Kidney epithelial cell (primary cell): ENCODE results near the gene SHC3. TPM values are rescaled to one million over a fixed set of nuclear protein-coding genes. Genes with fewer than 3 reads are reported as not detected.

Experiments used
- DNase-seq: peaks from one replicate; pipeline ENCODE4 v3.0.0-alpha.2; 2010; ENCODE audit warnings: low read depth
- H3K27me3 ChIP-seq: 2 replicates; pipeline ENCODE4 v1.6.0; 2011; ENCODE audit warnings: low read length; ENCODE audit not compliant: control insufficient read depth, insufficient read depth
- H3K36me3 ChIP-seq: 2 replicates; pipeline ENCODE4 v1.5.1; 2011; ENCODE audit warnings: low read length; ENCODE audit not compliant: control insufficient read depth, insufficient read depth
- H3K4me3 ChIP-seq: 2 replicates; pipeline ENCODE4 v1.5.1; 2011; ENCODE audit warnings: low read depth, mild to moderate bottlenecking, control low read depth, low read length
- total RNA-seq: library from RNA; depleted of rRNA; stranded (reverse); fragments of >200 nt; gene quantifications from 2 replicates; pipeline ENCODE4 v1.2.3, GENCODE V29; 2015
- TF ChIP-seq, protein P1 (sequence below): IDR thresholded peaks from 2 replicates; pipeline ENCODE4 v1.5.1; 2011; ENCODE audit warnings: mild to moderate bottlenecking, moderate library complexity, low read length, control low read depth, inconsistent platforms; ENCODE audit not compliant: insufficient read depth, poor library complexity, severe bottlenecking

The SHC3 gene, protein sequence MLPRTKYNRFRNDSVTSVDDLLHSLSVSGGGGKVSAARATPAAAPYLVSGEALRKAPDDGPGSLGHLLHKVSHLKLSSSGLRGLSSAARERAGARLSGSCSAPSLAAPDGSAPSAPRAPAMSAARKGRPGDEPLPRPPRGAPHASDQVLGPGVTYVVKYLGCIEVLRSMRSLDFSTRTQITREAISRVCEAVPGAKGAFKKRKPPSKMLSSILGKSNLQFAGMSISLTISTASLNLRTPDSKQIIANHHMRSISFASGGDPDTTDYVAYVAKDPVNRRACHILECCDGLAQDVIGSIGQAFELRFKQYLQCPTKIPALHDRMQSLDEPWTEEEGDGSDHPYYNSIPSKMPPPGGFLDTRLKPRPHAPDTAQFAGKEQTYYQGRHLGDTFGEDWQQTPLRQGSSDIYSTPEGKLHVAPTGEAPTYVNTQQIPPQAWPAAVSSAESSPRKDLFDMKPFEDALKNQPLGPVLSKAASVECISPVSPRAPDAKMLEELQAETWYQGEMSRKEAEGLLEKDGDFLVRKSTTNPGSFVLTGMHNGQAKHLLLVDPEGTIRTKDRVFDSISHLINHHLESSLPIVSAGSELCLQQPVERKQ
- 2.9 and 5.1 TPM in 2 replicates for total RNA-seq

DNA sequence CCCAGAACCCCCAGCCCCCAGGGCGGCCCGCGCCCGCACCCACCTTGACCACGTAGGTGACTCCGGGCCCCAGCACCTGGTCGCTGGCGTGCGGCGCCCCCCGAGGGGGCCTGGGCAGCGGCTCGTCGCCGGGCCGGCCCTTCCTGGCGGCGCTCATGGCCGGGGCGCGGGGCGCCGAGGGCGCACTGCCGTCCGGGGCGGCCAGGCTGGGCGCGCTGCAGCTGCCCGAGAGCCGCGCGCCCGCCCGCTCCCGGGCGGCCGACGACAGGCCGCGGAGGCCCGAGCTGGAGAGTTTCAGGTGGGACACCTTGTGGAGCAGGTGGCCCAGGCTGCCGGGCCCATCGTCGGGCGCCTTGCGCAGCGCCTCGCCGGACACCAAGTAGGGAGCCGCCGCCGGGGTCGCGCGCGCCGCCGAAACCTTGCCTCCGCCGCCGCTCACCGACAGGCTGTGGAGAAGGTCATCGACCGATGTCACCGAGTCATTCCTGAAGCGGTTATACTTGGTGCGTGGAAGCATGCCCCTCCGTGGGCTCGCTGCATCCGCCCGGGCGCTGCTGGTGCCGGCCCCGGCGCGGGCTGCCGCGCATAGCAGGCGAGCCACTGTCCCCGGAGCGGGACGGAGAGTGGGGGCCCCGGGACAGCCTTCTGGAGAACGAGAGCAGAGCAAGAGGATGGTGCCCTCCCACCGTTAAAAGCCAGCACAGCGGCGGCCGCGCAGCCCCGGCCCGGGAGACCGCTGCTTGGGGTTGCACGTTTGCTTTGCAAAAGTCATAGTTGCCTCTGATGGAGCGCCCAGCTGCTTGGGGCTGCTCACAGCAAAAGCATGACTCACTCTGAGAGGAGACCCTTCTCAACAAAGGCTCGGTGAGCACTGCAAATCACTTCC, at the start of gene SHC3:
Gene SHC3 (minus strand): TSS at position 875 of the 886 bp plus-strand sequence. CDS start 358 bp downstream, at position 517.
- no peaks in the 10 kb centered on the region for H3K36me3 ChIP-seq
- TF ChIP-seq, protein P1, sequence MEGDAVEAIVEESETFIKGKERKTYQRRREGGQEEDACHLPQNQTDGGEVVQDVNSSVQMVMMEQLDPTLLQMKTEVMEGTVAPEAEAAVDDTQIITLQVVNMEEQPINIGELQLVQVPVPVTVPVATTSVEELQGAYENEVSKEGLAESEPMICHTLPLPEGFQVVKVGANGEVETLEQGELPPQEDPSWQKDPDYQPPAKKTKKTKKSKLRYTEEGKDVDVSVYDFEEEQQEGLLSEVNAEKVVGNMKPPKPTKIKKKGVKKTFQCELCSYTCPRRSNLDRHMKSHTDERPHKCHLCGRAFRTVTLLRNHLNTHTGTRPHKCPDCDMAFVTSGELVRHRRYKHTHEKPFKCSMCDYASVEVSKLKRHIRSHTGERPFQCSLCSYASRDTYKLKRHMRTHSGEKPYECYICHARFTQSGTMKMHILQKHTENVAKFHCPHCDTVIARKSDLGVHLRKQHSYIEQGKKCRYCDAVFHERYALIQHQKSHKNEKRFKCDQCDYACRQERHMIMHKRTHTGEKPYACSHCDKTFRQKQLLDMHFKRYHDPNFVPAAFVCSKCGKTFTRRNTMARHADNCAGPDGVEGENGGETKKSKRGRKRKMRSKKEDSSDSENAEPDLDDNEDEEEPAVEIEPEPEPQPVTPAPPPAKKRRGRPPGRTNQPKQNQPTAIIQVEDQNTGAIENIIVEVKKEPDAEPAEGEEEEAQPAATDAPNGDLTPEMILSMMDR, result no peak
- H3K4me3 ChIP-seq, result peak within 1 kb of the TSS; percentile 59
- peaks cover 5% of the 10 kb centered on the region for H3K27me3 ChIP-seq
- DNase-seq, result no peak

DNA sequence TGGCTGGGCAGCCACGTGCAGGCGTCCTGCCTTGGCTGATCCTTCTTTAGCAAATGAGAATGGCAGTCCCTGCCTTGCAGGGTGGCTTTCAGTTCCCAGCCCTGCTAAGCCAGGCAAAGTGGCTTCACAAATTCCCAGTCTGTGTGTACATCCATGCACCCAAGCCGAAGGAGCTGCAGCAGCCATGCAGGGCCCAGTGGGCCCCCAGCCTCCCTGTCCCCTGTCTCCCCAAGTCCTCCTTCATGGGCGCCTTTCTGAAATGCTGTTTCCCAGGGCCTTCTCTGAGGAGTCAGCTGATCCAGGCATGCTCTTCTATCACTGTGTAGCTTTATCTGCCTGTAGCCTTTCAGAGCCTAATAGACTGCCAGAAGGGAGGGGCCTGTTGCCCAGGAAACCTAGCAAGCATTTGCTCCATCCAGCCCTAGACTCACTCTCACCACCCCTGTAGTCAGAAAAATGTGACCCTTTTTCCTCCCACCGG, 47.4 kb upstream of the SHC3 start:
- no peaks in the 10 kb centered on the region for H3K27me3 ChIP-seq
- no peaks in the 10 kb centered on the region for H3K36me3 ChIP-seq
- no peak overlapping the region for H3K4me3 ChIP-seq
- TF ChIP-seq, protein P1, result no peak
- DNase-seq, result no peak

DNA sequence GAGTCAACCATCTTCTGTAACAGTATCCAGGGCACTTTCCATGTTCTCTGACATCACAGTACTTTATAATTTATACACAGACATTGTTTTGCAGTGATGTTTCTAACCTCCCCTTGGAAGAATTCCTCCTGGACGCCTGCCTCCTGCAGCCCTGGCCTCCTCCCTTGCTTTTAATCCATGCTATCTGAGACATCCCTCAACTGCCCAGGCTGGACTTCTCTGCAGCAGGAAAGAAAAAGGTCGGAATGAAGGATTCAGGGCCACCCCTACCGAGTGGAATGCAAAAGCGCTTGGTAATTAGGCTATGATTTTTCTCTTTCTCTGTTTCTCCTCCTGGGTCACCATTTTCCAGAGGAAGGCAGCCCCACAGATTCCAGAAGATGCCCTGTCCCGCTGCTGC, 47.0 kb upstream of the SHC3 start:
- Histone ChIP-seq H3K4me3 (no peak overlapping the region), H3K27me3 (no peaks in the 10 kb centered on the region), H3K36me3 (no peaks in the 10 kb centered on the region)
- TF ChIP-seq, protein P1, result no peak
- no peak for DNase-seq

DNA sequence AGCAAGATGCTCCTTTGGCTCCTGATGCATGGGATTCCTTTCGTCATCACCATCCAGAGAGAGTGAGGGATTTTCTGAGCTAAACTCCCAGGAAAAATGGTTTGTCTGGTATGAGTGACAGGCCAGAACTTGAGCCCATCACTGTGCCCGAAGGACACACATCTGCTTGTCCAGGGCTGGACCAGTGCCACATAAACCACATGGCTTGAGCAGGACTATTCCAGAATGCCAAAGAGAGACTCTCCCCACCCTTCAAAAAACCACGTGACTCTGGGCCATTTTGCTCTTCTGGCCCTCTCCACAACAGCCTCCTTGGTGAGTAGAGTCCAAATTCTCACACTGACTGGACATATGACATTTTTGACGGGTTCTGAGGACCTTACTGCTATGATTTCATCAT, 46.4 kb upstream of the SHC3 start:
- no peaks in the 10 kb centered on the region for H3K36me3 ChIP-seq
- H3K4me3 ChIP-seq, result no peak overlapping the region
- H3K27me3 ChIP-seq, result no peaks in the 10 kb centered on the region
- TF ChIP-seq, protein P1, result no peak
- no peak for DNase-seq

DNA sequence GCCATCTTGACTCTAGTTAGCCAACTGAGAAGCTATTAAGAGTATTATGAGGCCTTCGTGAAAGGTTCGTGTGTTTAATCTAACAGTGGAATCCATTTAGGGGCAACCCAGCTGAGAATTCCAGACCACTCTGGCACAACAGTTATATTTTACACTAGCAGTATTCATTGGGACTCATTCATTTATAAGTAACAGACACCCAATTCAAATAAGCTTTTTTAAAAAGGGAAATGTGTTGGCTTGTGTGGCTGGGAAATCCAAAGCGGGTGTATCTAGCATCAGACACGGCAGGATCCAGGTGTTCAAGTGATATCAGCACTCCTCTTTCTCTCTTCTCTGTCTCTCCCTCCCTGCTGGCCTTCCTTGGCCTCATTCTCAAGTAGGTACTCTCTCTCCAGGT, 46.0 kb upstream of the SHC3 start:
- no peak overlapping the region for H3K4me3 ChIP-seq
- H3K36me3 ChIP-seq, result no peaks in the 10 kb centered on the region
- no peak for DNase-seq
- H3K27me3 ChIP-seq, result no peaks in the 10 kb centered on the region
- TF ChIP-seq, protein P1, result no peak
